ENCODE measurements around the gene CCDC183. TPM values are rescaled to one million over a fixed set of nuclear protein-coding genes. Genes with fewer than 3 reads are reported as not detected.

CCDC183 gene
- total RNA-seq, 1 donor from 2014 or later: 0.84 TPM

- Histone ChIP-seq H3K79me2 (ENCODE audit: insufficient read depth, low read length) (peaks cover 34% of the 10 kb centered on the region), H3K4me2 (ENCODE audit: low read length) (no peak overlapping the region), H3K4me1 (ENCODE audit: insufficient read depth, low read length) (peaks cover 12% of the 10 kb centered on the region), H4K20me1 (ENCODE audit: insufficient read depth, low read length) (peaks cover 34% of the 10 kb centered on the region), H3K27ac (ENCODE audit: low read depth, low read length) (no peak overlapping the region), H3K36me3 (ENCODE audit: insufficient read depth, low read length) (peaks cover 4% of the 10 kb centered on the region), H3K4me3 (ENCODE audit: insufficient read depth, low read depth, low read length) (no peak overlapping the region), H3K9me3 (ENCODE audit: insufficient read depth, low read depth, low read length) (no peaks in the 10 kb centered on the region), H2AFZ (ENCODE audit: low read depth, low read length) (no peak overlapping the region), H3K9ac (ENCODE audit: low read length) (no peak overlapping the region), H3K27me3 (ENCODE audit: insufficient read depth, low read length) (no peaks in the 10 kb centered on the region)
- FAIRE-seq (no peak), DNase-seq (ENCODE audit: low read depth) (no peak)
- H3K4me1 Mint-ChIP-seq (ENCODE audit: low read depth, unreplicated experiment): no peaks in the 10 kb centered on the region
- no peaks in the 10 kb centered on the region for H3K27me3 Mint-ChIP-seq (ENCODE audit: low read depth, unreplicated experiment)
- no peaks in the 10 kb centered on the region for H3K9me3 Mint-ChIP-seq (ENCODE audit: unreplicated experiment)
- H3K4me3 Mint-ChIP-seq (ENCODE audit: unreplicated experiment): no peak overlapping the region
- H3K27ac Mint-ChIP-seq (ENCODE audit: unreplicated experiment): no peak overlapping the region
- TF ChIP-seq, protein P1, sequence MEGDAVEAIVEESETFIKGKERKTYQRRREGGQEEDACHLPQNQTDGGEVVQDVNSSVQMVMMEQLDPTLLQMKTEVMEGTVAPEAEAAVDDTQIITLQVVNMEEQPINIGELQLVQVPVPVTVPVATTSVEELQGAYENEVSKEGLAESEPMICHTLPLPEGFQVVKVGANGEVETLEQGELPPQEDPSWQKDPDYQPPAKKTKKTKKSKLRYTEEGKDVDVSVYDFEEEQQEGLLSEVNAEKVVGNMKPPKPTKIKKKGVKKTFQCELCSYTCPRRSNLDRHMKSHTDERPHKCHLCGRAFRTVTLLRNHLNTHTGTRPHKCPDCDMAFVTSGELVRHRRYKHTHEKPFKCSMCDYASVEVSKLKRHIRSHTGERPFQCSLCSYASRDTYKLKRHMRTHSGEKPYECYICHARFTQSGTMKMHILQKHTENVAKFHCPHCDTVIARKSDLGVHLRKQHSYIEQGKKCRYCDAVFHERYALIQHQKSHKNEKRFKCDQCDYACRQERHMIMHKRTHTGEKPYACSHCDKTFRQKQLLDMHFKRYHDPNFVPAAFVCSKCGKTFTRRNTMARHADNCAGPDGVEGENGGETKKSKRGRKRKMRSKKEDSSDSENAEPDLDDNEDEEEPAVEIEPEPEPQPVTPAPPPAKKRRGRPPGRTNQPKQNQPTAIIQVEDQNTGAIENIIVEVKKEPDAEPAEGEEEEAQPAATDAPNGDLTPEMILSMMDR (IDR thresholded peaks at IDR 0.05; ENCODE audit: insufficient read depth, low read depth, low read length): no peak
- no peak for TF ChIP-seq EZH2 (IDR thresholded peaks at IDR 0.05; ENCODE audit: insufficient read depth, low read length)
- H3K36me3 Mint-ChIP-seq (ENCODE audit: low read depth, unreplicated experiment): peaks cover 6% of the 10 kb centered on the region
Observed at GRCh38 chr9:136824496-136825225, 28.5 kb downstream of the CCDC183 start.

GRCh38 chr9:136825295-136826187 lies 29.4 kb downstream of the CCDC183 start:
- no peak overlapping the region for H3K4me3 Mint-ChIP-seq (ENCODE audit: unreplicated experiment)
- peaks cover 12% of the 10 kb centered on the region for H3K4me1 ChIP-seq (ENCODE audit: insufficient read depth, low read length)
- H3K27me3 Mint-ChIP-seq (ENCODE audit: low read depth, unreplicated experiment): no peaks in the 10 kb centered on the region
- peaks cover 6% of the 10 kb centered on the region for H3K36me3 Mint-ChIP-seq (ENCODE audit: low read depth, unreplicated experiment)
- no peaks in the 10 kb centered on the region for H3K9me3 ChIP-seq (ENCODE audit: insufficient read depth, low read depth, low read length)
- H4K20me1 ChIP-seq (ENCODE audit: insufficient read depth, low read length): peaks cover 32% of the 10 kb centered on the region
- TF ChIP-seq, protein P1 (IDR thresholded peaks at IDR 0.05; ENCODE audit: insufficient read depth, low read depth, low read length): no peak
- TF ChIP-seq EZH2 (IDR thresholded peaks at IDR 0.05; ENCODE audit: insufficient read depth, low read length): no peak
- no peaks in the 10 kb centered on the region for H3K4me1 Mint-ChIP-seq (ENCODE audit: low read depth, unreplicated experiment)
- H3K27ac ChIP-seq (ENCODE audit: low read depth, low read length): no peak overlapping the region
- no peak for DNase-seq (ENCODE audit: low read depth)
- no peak overlapping the region for H2AFZ ChIP-seq (ENCODE audit: low read depth, low read length)
- peaks cover 29% of the 10 kb centered on the region for H3K79me2 ChIP-seq (ENCODE audit: insufficient read depth, low read length)
- peaks cover 4% of the 10 kb centered on the region for H3K36me3 ChIP-seq (ENCODE audit: insufficient read depth, low read length)
- no peak for FAIRE-seq
- no peak overlapping the region for H3K4me3 ChIP-seq (ENCODE audit: insufficient read depth, low read depth, low read length)
- H3K27ac Mint-ChIP-seq (ENCODE audit: unreplicated experiment): no peak overlapping the region
- no peaks in the 10 kb centered on the region for H3K9me3 Mint-ChIP-seq (ENCODE audit: unreplicated experiment)
- no peak overlapping the region for H3K9ac ChIP-seq (ENCODE audit: low read length)
- H3K4me2 ChIP-seq (ENCODE audit: low read length): no peak overlapping the region
- H3K27me3 ChIP-seq (ENCODE audit: insufficient read depth, low read length): no peaks in the 10 kb centered on the region

Data from astrocyte (in vitro differentiated cells and primary cell).